Duodenal mucosa (tissue), 2 donors: ENCODE results near the gene PPP2R1B.

Experiments
- H3K27ac ChIP-seq: one replicate; pipeline ENCODE4 v1.7.0; 2013; ENCODE audit warnings: low read depth, low read length
- H3K27me3 ChIP-seq, 2 donors: one replicate each; pipeline ENCODE4 v1.7.0; 2013; ENCODE audit warnings: low read length in 2 of 2, control low read depth in 1 of 2; ENCODE audit not compliant: insufficient read depth in 2 of 2, control insufficient read depth in 1 of 2
- H3K36me3 ChIP-seq, 2 donors: one replicate each; pipeline ENCODE4 v1.7.0; 2013; ENCODE audit warnings: low read length in 2 of 2, control low read depth in 1 of 2; ENCODE audit not compliant: insufficient read depth in 2 of 2, control insufficient read depth in 1 of 2
- H3K4me1 ChIP-seq, 2 donors: one replicate each; pipeline ENCODE4 v1.7.0; 2013; ENCODE audit warnings: low read length in 2 of 2, control low read depth in 1 of 2; ENCODE audit not compliant: insufficient read depth in 2 of 2, control insufficient read depth in 1 of 2
- H3K4me3 ChIP-seq, 2 donors: one replicate each; pipeline ENCODE4 v1.7.0; 2013; ENCODE audit warnings: low read length in 2 of 2, low read depth in 1 of 2
- H3K9ac ChIP-seq, 2 donors: one replicate each; pipeline ENCODE4 v1.7.0; 2013; ENCODE audit warnings: low read length in 2 of 2, low read depth in 1 of 2
- H3K9me3 ChIP-seq, 2 donors: one replicate each; pipeline ENCODE4 v1.7.0; 2013; ENCODE audit warnings: low read length in 2 of 2, control low read depth in 1 of 2; ENCODE audit not compliant: control insufficient read depth in 1 of 2

The PPP2R1B gene

GRCh38 chr11:111698852-111699559, 67.2 kb downstream of the PPP2R1B start:
- Histone ChIP-seq H3K27me3 (no peaks in the 10 kb centered on the region), H3K9me3 (no peaks in the 10 kb centered on the region), H3K4me1 (peaks cover 0 to 8% of the 10 kb centered on the region in 2 donors), H3K27ac (no peak overlapping the region), H3K36me3 (peaks cover 15 to 30% of the 10 kb centered on the region in 2 donors), H3K4me3 (no peak overlapping the region), H3K9ac (no peak overlapping the region)

- Histone ChIP-seq H3K36me3 (peaks cover 6 to 19% of the 10 kb centered on the region in 2 donors), H3K27ac (no peak overlapping the region), H3K4me1 (peaks cover 0 to 13% of the 10 kb centered on the region in 2 donors), H3K9me3 (no peaks in the 10 kb centered on the region), H3K27me3 (no peaks in the 10 kb centered on the region), H3K4me3 (no peak overlapping the region), H3K9ac (no peak overlapping the region)
Observed at GRCh38 chr11:111697933-111698371, 68.2 kb downstream of the PPP2R1B start.

GRCh38 chr11:111696556-111696955, 69.6 kb downstream of the PPP2R1B start:
- peaks cover 0 to 13% of the 10 kb centered on the region in 2 donors for H3K4me1 ChIP-seq
- no peak overlapping the region for H3K4me3 ChIP-seq
- no peaks in the 10 kb centered on the region for H3K27me3 ChIP-seq
- H3K9ac ChIP-seq: no peak overlapping the region
- no peak overlapping the region for H3K27ac ChIP-seq
- peaks cover 0 to 8% of the 10 kb centered on the region in 2 donors for H3K36me3 ChIP-seq
- no peaks in the 10 kb centered on the region for H3K9me3 ChIP-seq

- H3K4me1 ChIP-seq: peaks cover 0 to 13% of the 10 kb centered on the region in 2 donors
- H3K4me3 ChIP-seq: no peak overlapping the region
- H3K9ac ChIP-seq: no peak overlapping the region
- peaks cover 0 to 11% of the 10 kb centered on the region in 2 donors for H3K36me3 ChIP-seq
- no peaks in the 10 kb centered on the region for H3K27me3 ChIP-seq
- H3K9me3 ChIP-seq: no peaks in the 10 kb centered on the region
- no peak overlapping the region for H3K27ac ChIP-seq
Observed at GRCh38 chr11:111694851-111695250, 71.3 kb downstream of the PPP2R1B start.

- no peak overlapping the region for H3K9ac ChIP-seq
- no peaks in the 10 kb centered on the region for H3K9me3 ChIP-seq
- H3K4me1 ChIP-seq: peaks cover 0 to 14% of the 10 kb centered on the region in 2 donors
- no peaks in the 10 kb centered on the region for H3K27me3 ChIP-seq
- peaks cover 5 to 15% of the 10 kb centered on the region in 2 donors for H3K36me3 ChIP-seq
- H3K4me3 ChIP-seq: no peak overlapping the region
- no peak overlapping the region for H3K27ac ChIP-seq
Observed at GRCh38 chr11:111693224-111693937, 72.8 kb downstream of the PPP2R1B start.

GRCh38 chr11:111691741-111692140, 74.4 kb downstream of the PPP2R1B start:
- Histone ChIP-seq H3K27me3 (no peaks in the 10 kb centered on the region), H3K4me3 (no peak overlapping the region), H3K9me3 (no peaks in the 10 kb centered on the region), H3K4me1 (peaks cover 0 to 17% of the 10 kb centered on the region in 2 donors), H3K27ac (no peak overlapping the region), H3K36me3 (peaks cover 11 to 19% of the 10 kb centered on the region in 2 donors), H3K9ac (no peak overlapping the region)

GRCh38 chr11:111691176-111691575, 75.0 kb downstream of the PPP2R1B start:
- no peak overlapping the region for H3K9ac ChIP-seq
- peaks cover 11 to 19% of the 10 kb centered on the region in 2 donors for H3K36me3 ChIP-seq
- no peaks in the 10 kb centered on the region for H3K9me3 ChIP-seq
- no peaks in the 10 kb centered on the region for H3K27me3 ChIP-seq
- H3K27ac ChIP-seq: no peak overlapping the region
- no peak overlapping the region for H3K4me3 ChIP-seq
- H3K4me1 ChIP-seq: peaks cover 0 to 17% of the 10 kb centered on the region in 2 donors

- no peak overlapping the region for H3K9ac ChIP-seq
Observed at GRCh38 chr11:111688013-111688412, 78.2 kb downstream of the PPP2R1B start.

GRCh38 chr11:111684251-111684650, 81.9 kb downstream of the PPP2R1B start:
- H3K9me3 ChIP-seq: no peaks in the 10 kb centered on the region
- H3K27ac ChIP-seq: no peak overlapping the region
- H3K9ac ChIP-seq: no peak overlapping the region
- H3K27me3 ChIP-seq: no peaks in the 10 kb centered on the region
- H3K36me3 ChIP-seq: peaks cover 10 to 16% of the 10 kb centered on the region in 2 donors
- no peak overlapping the region for H3K4me3 ChIP-seq
- H3K4me1 ChIP-seq: peaks cover 0 to 4% of the 10 kb centered on the region in 2 donors

More at GRCh38 chr11:111688013-111688412, 78.2 kb downstream of the PPP2R1B start:
- Histone ChIP-seq H3K36me3 (peaks cover 11 to 24% of the 10 kb centered on the region in 2 donors), H3K4me1 (peaks cover 0 to 4% of the 10 kb centered on the region in 2 donors), H3K4me3 (no peak overlapping the region), H3K27ac (no peak overlapping the region), H3K9me3 (no peaks in the 10 kb centered on the region), H3K27me3 (no peaks in the 10 kb centered on the region)

- peaks cover 0 to 4% of the 10 kb centered on the region in 2 donors for H3K4me1 ChIP-seq
- no peak overlapping the region for H3K4me3 ChIP-seq
- H3K9ac ChIP-seq: no peak overlapping the region
- H3K27me3 ChIP-seq: no peaks in the 10 kb centered on the region
- H3K27ac ChIP-seq: no peak overlapping the region
- peaks cover 7 to 12% of the 10 kb centered on the region in 2 donors for H3K36me3 ChIP-seq
- H3K9me3 ChIP-seq: no peaks in the 10 kb centered on the region
Observed at GRCh38 chr11:111683806-111684205, 82.4 kb downstream of the PPP2R1B start.
